Testis (tissue), 3 donors: ENCODE data around the gene CHMP2A. TPM values are rescaled to one million over a fixed set of nuclear protein-coding genes. Genes with fewer than 3 reads are reported as not detected.

ENCODE experiments used
- DNase-seq: peaks from one replicate; pipeline ENCODE4 v3.0.0-alpha.2; 2019
- H3K27ac ChIP-seq, 2 donors: fragments of 200-600 bp; sonication (generic); one replicate each; pipeline ENCODE4 v1.5.1; 2019
- H3K27me3 ChIP-seq: fragments of 200-600 bp; sonication (generic); one replicate; pipeline ENCODE4 v1.5.1; 2019
- H3K36me3 ChIP-seq: fragments of 200-600 bp; sonication (generic); one replicate; pipeline ENCODE4 v1.5.1; 2017; ENCODE audit warnings: low read depth; ENCODE audit errors: missing control alignments
- H3K4me1 ChIP-seq: fragments of 200-600 bp; sonication (generic); one replicate; pipeline ENCODE4 v1.5.1; 2019
- H3K4me3 ChIP-seq, 2 donors: fragments of 200-600 bp; sonication (generic); one replicate each; pipeline ENCODE4 v1.5.1; 2017 to 2019
- H3K9me3 ChIP-seq: fragments of 200-600 bp; sonication (generic); one replicate; pipeline ENCODE4 v1.5.1; 2017
- CTCF ChIP-seq, 3 experiments: fragments of 450-650 bp in 2 of 3; fragments of 200-600 bp in 1 of 3; sonication (generic) in 1 of 3; IDR thresholded peaks; one replicate each; pipeline ENCODE4 v1.5.1; 2016 to 2019; ENCODE audit warnings: antibody characterized with exemption in 3 of 3, mild to moderate bottlenecking in 2 of 3, moderate library complexity in 1 of 3
- POLR2A ChIP-seq: fragments of 450-650 bp; IDR thresholded peaks from one replicate; pipeline ENCODE4 v1.6.1; 2017; ENCODE audit warnings: antibody characterized with exemption, mild to moderate bottlenecking, moderate library complexity
- WGBS, 2 donors: methylation state at CpG; one replicate each; pipeline ENCODE4 v1.1.5; 2018; 5-methylcytosine and 5-hydroxymethylcytosine counted together
- intact Hi-C: fragments of 100-400 bp; cut with DNase I; formaldehyde crosslinking; loops from one replicate; pipeline ENCODE4 v1.15.1; 2023; ENCODE audit warnings: low total_unique reads
- polyA plus RNA-seq: library from polyadenylated mRNA; stranded (reverse); fragments of 350-450 nt; fragmentation: Illumina TruSeq; extraction: RNeasy Lipid Tissue Mini Kit (QIAGEN cat#74804); gene quantifications from one replicate; pipeline ENCODE4 v1.2.3, GENCODE V29; 2014; ENCODE audit warnings: low read depth, low replicate concordance; ENCODE audit not compliant: insufficient read depth
- total RNA-seq, 2 donors: library from RNA; depleted of rRNA; stranded (reverse); fragments of >200 nt; gene quantifications; one replicate each; pipeline ENCODE4 v1.2.3, GENCODE V29; 2016

The CHMP2A gene
- total and polyA plus RNA-seq, 3 donors from 2014 or later = 115 to 155 (median 126) TPM

DNA sequence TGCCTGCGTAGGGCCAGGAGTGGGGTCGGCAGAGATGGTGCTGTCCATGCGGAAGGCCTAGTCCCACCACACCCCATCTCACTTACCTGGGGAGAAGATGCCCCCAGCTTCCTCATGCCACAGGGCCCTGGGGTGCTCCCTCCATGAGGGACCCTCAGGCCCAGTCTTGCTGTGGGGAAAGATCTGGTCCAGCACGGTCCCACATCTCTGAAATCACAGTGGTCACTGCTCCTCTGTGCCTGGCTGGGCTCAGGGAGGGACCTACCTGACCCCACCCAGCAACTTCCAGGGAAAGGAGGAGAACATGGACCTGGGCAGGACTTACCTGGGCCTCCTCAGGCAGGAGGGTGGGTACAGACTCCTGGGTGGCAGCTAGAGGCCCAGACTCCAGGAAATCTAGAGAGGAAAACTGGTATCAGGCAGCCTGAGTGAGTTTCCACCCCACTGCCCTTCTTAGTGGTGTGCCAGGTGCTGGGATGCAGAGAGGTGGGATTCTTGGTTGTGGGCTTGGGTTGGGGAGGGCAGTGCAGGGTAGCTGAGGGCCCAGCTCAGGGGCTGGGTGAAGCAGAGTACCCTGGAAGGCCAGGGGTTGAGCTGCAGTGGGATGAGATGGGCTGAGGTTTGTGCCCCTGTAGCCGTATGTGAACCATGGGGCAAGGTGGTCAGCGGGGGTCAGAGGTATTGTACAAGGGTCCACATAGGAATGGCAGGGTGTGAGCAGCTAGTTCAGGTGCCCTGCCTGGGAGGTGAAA lies 14.5 kb upstream of the CHMP2A start:
- H3K9me3 ChIP-seq = no peaks in the 10 kb centered on the region
- WGBS, 2 donors = 90 to 91% methylated on average over 6 of the region's 6 CpGs
- no peaks in the 10 kb centered on the region for H3K27me3 ChIP-seq
- no peak overlapping the region for H3K4me3 ChIP-seq
- no peak for DNase-seq
- H3K4me1 ChIP-seq = peaks cover 7% of the 10 kb centered on the region
- H3K36me3 ChIP-seq = no peaks in the 10 kb centered on the region
- TF ChIP-seq POLR2A (no peak), CTCF (IDR thresholded peaks at IDR 0.05) (no peak)
- H3K27ac ChIP-seq = no peak overlapping the region
- intact Hi-C loops = no loop called here

GRCh38 chr19:58568453-58569130 lies 13.7 kb upstream of the CHMP2A start:
- Histone ChIP-seq H3K27ac (no peak overlapping the region), H3K4me3 (no peak overlapping the region), H3K4me1 (peaks cover 9% of the 10 kb centered on the region), H3K36me3 (no peaks in the 10 kb centered on the region), H3K9me3 (no peaks in the 10 kb centered on the region), H3K27me3 (no peaks in the 10 kb centered on the region)
- intact Hi-C loops = no loop called here
- 87 to 88% methylated on average over 4 of the region's 4 CpGs for WGBS, 2 donors
- TF ChIP-seq POLR2A (no peak), CTCF (IDR thresholded peaks at IDR 0.05) (no peak)
- DNase-seq = no peak

DNA sequence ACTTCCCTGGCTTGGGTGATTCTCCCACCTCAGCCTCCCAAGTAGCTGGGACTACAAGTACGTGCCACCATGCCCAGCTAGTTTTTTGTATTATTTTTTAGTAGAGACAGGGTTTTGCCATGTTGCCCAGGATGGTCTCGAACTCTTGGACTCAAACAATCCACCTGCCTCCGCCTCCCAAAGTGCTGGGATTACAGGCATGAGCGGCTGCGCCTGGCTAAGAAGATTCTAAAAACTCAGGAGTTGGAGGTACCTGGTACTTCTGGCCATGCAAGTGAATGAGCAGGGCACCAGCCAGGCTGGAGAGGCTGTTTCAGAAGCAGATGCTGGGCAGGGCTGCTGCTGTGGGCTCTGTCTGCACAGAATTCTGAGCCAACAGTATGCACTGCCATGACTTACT lies 12.1 kb upstream of the CHMP2A start:
- TF ChIP-seq POLR2A (no peak), CTCF (IDR thresholded peaks at IDR 0.05) (no peak)
- Histone ChIP-seq H3K27ac (no peak overlapping the region), H3K4me3 (no peak overlapping the region), H3K27me3 (no peaks in the 10 kb centered on the region), H3K36me3 (no peaks in the 10 kb centered on the region), H3K9me3 (no peaks in the 10 kb centered on the region), H3K4me1 (peaks cover 19% of the 10 kb centered on the region)
- DNase-seq = no peak
- intact Hi-C loops = no loop called here
- WGBS, 2 donors = 95 to 98% methylated on average over 5 of the region's 5 CpGs

DNA sequence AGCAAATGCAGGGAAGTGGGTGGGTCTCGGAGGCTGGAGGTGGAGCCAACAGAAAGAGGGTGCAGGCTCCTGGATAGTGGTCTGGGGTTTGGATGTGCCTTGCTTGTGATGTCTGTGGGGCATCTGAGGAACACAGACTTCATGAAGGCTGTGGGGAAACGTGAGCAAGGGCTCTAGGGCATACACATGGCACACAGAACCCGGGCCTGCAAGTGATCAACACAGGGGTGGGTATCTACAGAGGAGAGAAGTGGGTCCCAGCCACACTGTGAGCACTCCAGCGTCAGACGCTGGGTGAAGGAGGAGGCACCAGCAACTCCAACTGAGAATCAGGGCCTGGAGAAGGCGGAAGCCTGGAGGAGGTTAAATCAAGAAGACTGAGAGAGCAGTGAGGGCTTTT lies 8.9 kb upstream of the CHMP2A start:
- Histone ChIP-seq H3K27ac (no peak overlapping the region), H3K27me3 (no peaks in the 10 kb centered on the region), H3K9me3 (no peaks in the 10 kb centered on the region), H3K4me1 (peaks cover 37% of the 10 kb centered on the region), H3K36me3 (no peaks in the 10 kb centered on the region), H3K4me3 (no peak overlapping the region)
- no peak for DNase-seq
- intact Hi-C loops = no loop called here
- no peak for TF ChIP-seq POLR2A
- no peak for TF ChIP-seq CTCF (IDR thresholded peaks at IDR 0.05)
- WGBS, 2 donors = 59 to 60% methylated on average over 6 of the region's 6 CpGs
